GM18508 (cell line): ENCODE results near the gene RIC1.

Experiments
- ATAC-seq: cut with Tn5 transposase; IDR thresholded peaks from one replicate; pipeline ENCODE4 v1.9.1; 2021; ENCODE audit warnings: moderate number of reproducible peaks; ENCODE audit not compliant: insufficient read depth, unreplicated experiment

The RIC1 gene

DNA sequence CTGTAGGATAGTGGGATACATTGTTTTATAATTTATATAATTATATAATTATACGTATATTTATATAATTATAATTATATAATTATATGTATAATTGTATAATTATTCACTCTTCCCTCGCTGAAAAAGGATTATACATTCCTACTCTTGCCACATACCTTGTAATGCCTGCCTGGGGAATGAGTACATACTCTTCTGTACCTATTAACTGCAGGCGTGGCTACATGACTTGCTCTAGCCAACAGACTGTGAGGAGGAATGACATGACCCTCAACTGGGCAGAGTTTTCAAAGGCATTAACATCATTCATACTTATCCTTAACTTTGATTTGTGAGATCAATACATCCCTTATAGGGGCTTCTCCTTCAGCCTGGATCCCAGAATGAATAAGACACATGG lies 184.9 kb downstream of the RIC1 start:
- no peak for ATAC-seq

DNA sequence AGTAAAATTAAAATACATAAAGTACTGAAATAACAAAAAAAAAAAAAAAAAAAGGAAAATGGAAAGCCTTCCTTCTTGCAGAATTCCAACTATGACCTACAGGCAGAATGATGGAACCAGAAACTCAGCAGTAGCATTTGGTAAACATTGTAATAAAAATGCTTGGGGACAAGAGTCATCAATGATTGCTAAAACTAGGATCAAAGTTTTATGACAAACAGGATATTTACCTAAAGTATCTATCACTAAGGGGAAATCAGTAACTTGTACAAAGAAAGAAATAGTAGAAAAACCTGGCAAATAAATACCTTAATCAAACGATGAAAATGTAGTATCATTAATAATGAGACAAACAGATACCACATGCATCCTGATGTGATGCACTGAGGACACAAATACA lies 186.6 kb downstream of the RIC1 start:
- no peak for ATAC-seq

DNA sequence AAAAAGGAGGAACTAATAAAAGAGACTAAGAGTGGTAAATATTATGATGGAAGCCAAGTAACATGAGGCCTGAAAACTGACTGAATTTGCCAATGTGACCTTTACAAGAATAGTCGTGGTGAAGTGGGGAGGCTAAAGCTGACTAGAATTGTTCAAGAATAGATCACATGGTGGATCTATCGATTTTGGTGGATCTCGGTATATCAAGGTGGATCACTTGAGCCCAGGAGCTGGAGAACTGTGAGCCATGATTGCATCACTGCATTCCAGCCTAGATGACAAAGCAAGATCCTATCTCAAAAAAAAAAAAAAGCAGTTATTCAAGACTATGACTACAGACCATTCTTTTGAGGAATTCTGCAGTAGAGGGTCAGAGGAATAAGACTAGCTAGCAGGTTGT lies 189.0 kb downstream of the RIC1 start:
- no peak for ATAC-seq

DNA sequence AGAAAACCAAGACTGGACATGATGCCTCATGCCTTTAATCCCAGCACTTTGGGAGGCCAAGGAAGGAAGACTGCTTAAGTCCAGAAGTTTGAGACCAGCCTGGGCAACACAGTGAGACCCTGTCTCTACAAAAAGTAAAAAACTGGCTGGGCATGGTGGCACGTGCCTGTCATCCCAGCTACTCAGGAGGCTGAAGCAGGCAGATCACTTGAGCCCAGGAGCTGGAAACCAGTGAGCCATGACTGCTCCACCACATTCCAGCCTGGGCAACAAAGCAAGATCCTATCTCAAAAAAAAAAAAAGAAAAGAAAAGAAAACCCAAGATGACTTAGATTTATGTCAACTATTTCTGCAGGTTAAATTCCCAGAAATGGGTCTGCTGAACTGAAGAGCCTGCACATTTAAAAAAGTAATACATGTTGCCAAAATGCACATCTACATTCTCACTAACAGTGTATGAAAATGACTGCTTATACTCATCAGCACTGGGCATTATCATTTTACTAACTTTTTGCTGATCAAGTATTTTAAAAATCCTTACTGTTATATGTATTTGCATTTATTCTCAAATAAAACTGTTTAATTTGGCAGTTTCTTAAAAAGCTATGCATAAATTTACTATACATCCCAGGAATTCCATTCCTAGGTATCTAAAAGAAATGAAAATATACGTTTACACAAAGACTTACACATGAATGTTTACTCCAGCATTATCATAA lies 189.7 kb downstream of the RIC1 start:
- ATAC-seq, result no peak

DNA sequence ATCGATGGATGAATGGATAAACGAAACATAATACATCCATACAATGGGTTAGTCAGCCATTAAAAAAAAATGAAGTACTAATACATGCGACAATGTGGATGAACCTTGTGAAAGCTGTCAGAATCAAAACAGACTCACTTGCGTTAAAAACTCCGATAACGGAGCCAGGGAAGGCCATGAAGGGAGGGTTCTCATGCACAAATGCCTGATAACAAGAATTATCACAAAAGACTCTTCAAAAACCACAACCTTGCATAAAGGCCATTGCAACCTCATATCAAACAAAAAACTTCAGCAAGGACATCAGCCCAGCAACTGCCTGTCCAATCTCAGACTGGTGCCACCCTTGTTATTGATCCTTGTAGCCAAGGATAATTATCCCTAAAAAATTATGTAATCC lies 190.3 kb downstream of the RIC1 start:
- ATAC-seq, result no peak

DNA sequence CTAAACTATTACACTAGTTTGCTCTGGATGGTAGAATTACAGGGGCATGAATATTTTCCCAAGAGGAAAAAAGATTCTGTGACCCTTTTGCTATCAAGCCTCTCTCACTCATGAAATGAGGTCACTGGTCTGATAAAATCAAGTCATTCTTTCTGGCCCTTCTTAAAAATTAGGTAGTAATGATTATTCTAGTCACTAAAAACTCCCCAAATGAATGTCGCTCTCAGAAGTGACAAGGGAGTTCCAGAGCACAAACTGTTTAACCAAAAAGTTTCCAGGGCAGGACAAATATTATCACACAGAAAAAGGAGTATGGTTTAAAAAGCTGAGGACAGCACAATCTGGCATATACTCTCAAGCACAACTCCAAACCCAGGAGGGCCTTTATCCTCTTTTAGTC lies 191.5 kb downstream of the RIC1 start:
- ATAC-seq, result no peak

DNA sequence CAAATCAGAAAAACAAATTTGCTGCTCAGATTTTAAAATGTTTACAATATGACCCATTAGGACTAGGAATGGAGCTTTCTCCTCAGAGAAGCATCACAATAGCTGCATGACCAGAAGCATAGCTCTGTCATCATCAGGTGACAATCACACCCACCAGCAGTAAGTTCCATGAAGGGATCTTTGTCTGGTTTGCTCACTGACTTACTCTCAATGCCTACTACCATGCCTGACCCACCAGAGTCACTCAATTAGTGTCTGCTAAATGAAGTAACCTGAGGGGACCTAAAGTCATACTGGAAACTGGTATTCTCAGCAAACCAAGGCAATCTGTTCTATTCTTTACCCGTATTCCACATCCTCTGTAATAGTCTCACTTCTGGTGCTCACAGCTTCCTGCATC lies 196.3 kb downstream of the RIC1 start:
- ATAC-seq, result no peak
